ENCODE results near the gene ADCY5. TPM values are rescaled to one million over a fixed set of nuclear protein-coding genes. Genes with fewer than 3 reads are reported as not detected.

ADCY5 gene
- total RNA-seq, 1 donor from 2014 or later: 0.67 TPM

DNA sequence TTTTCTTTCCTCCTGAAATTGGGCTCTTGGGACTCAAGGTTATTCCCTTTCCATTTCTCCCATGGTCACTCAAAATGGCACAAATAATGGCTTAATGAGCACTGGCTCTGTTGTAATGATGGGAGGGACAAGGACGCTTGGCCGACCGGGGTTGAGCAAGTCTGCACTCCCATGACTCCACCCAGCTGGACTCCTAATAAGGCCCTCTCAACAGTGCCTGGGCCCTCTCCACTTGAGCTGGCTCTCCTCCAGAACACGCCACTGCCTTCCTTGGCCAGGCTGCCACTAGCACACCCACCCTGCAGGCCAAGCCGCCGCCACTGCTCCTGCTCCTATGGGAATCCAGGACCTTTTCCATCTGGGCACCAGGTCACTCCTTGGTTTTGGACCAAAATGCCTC lies 42.3 kb downstream of the ADCY5 start:
- Histone ChIP-seq H3K36me3 (ENCODE audit: control insufficient read depth, insufficient read depth, low read length) (no peaks in the 10 kb centered on the region), H3K4me3 (ENCODE audit: low read depth, low read length) (no peak overlapping the region), H3K27me3 (ENCODE audit: control insufficient read depth, insufficient read depth, low read length) (peaks cover 8% of the 10 kb centered on the region)
- TF ChIP-seq, protein P1, sequence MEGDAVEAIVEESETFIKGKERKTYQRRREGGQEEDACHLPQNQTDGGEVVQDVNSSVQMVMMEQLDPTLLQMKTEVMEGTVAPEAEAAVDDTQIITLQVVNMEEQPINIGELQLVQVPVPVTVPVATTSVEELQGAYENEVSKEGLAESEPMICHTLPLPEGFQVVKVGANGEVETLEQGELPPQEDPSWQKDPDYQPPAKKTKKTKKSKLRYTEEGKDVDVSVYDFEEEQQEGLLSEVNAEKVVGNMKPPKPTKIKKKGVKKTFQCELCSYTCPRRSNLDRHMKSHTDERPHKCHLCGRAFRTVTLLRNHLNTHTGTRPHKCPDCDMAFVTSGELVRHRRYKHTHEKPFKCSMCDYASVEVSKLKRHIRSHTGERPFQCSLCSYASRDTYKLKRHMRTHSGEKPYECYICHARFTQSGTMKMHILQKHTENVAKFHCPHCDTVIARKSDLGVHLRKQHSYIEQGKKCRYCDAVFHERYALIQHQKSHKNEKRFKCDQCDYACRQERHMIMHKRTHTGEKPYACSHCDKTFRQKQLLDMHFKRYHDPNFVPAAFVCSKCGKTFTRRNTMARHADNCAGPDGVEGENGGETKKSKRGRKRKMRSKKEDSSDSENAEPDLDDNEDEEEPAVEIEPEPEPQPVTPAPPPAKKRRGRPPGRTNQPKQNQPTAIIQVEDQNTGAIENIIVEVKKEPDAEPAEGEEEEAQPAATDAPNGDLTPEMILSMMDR (IDR thresholded peaks at IDR 0.05; ENCODE audit: insufficient read depth, low read length, poor library complexity, severe bottlenecking): no peak
- DNase-seq (ENCODE audit: low read depth): no peak

DNA sequence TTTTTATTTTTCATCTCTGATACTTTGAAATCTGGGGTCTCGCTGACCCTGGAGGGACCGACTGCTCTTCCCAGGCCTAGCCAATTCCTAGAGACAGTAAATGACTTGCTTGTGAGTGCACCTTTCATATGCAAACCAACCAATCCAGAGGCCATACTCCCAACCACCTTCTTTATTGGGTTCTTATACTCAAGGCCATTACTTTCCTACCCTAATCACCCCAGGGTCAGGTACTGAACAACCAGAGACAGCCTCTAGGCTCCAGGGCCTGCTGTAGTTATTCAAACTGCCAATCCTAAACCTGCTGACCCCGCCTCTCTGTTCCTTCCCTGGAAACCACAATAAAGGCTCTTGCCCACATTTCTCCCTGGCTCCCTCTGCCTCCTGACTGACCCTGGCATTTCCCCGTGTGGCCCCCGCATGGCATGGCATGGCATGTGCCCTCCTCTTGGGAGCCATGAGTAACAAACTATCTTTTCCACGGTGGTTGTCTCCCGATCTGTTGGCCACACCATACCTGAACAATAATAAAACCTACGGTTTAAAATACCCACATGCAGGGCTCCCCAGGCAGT lies 42.9 kb downstream of the ADCY5 start:
- TF ChIP-seq, protein P1 (IDR thresholded peaks at IDR 0.05; ENCODE audit: insufficient read depth, low read length, poor library complexity, severe bottlenecking): no peak
- Histone ChIP-seq H3K27me3 (ENCODE audit: control insufficient read depth, insufficient read depth, low read length) (peaks cover 13% of the 10 kb centered on the region), H3K4me3 (ENCODE audit: low read depth, low read length) (no peak overlapping the region), H3K36me3 (ENCODE audit: control insufficient read depth, insufficient read depth, low read length) (no peaks in the 10 kb centered on the region)
- no peak for DNase-seq (ENCODE audit: low read depth)

DNA sequence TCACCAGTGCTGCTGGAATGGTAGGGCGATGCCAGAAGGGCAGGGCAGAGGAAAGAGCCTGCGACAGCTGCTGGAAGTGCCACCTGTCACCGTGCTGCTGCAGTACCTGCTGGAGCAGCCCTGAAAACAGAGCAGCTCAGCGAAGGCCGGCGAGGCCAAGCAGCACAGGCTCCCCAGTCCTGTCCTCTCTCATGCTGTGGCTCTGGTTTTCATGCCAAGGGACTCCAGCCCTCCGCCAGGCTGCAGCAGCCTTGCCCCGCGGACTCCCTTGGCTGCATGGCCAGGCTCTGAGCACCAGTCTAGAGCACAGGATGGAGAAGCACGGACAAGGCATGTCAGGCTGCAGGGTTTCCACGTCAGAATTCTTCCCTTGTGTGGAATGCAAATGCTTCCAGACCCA lies 43.9 kb downstream of the ADCY5 start:
- no peak for DNase-seq (ENCODE audit: low read depth)
- no peak overlapping the region for H3K4me3 ChIP-seq (ENCODE audit: low read depth, low read length)
- H3K36me3 ChIP-seq (ENCODE audit: control insufficient read depth, insufficient read depth, low read length): no peaks in the 10 kb centered on the region
- TF ChIP-seq, protein P1 (IDR thresholded peaks at IDR 0.05; ENCODE audit: insufficient read depth, low read length, poor library complexity, severe bottlenecking): no peak
- H3K27me3 ChIP-seq (ENCODE audit: control insufficient read depth, insufficient read depth, low read length): peaks cover 15% of the 10 kb centered on the region

DNA sequence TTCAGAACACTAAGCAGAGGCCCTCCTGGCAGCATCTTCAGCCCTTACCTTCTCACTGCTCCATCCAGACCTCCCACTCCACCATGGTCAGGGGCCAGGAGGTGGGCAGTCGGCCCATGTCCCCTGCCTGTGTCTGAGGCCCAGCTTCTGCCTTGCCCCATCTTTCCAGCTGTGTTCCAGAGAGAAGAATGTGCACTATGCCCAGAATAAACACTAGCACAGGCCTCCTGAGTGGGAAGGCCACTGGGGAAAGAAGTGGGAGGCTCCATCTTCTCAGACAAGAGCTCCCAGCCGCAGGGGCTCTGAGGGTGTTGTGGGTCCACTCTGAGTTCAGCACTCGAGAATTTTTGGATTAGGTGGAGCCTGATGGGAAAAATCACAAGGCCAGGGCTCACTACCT lies 44.5 kb downstream of the ADCY5 start:
- Histone ChIP-seq H3K4me3 (ENCODE audit: low read depth, low read length) (no peak overlapping the region), H3K36me3 (ENCODE audit: control insufficient read depth, insufficient read depth, low read length) (no peaks in the 10 kb centered on the region), H3K27me3 (ENCODE audit: control insufficient read depth, insufficient read depth, low read length) (peaks cover 20% of the 10 kb centered on the region)
- DNase-seq (ENCODE audit: low read depth): no peak
- TF ChIP-seq, protein P1 (IDR thresholded peaks at IDR 0.05; ENCODE audit: insufficient read depth, low read length, poor library complexity, severe bottlenecking): no peak

DNA sequence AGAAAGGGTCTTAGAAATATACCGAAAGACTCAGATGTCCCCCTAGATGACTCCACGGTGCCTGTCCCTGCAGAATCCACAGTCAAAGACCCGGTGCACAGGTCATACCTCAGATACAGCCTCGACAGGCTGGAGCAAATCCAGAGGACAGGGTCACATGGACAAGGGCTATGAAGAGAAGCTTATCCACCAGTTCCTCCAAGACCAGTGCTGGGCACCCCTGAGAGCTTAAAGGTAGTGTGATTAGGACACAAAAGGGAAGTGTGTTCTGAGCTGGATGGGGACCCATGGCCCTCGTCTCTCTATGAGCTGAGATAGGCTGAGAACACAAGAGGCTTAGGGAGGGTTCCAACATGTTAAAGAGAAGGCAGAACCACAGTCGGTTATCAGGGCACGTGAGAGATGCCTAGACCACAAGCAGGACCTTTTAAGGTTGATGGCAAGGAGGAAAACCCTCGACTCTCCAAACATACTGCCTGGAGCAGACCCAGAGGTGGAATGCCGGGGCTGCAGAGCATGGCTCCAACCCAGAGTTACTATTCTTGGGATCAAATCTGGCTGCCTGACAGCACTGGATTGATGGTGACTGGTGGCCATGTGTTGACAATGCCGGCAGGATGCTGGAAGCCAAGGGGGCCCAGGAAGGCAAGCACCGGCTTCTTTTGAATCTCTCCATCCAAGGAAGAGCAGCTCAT lies 46.9 kb downstream of the ADCY5 start:
- H3K36me3 ChIP-seq (ENCODE audit: control insufficient read depth, insufficient read depth, low read length): no peaks in the 10 kb centered on the region
- TF ChIP-seq, protein P1 (IDR thresholded peaks at IDR 0.05; ENCODE audit: insufficient read depth, low read length, poor library complexity, severe bottlenecking): no peak
- peaks cover 39% of the 10 kb centered on the region for H3K27me3 ChIP-seq (ENCODE audit: control insufficient read depth, insufficient read depth, low read length)
- no peak for DNase-seq (ENCODE audit: low read depth)
- H3K4me3 ChIP-seq (ENCODE audit: low read depth, low read length): no peak overlapping the region

DNA sequence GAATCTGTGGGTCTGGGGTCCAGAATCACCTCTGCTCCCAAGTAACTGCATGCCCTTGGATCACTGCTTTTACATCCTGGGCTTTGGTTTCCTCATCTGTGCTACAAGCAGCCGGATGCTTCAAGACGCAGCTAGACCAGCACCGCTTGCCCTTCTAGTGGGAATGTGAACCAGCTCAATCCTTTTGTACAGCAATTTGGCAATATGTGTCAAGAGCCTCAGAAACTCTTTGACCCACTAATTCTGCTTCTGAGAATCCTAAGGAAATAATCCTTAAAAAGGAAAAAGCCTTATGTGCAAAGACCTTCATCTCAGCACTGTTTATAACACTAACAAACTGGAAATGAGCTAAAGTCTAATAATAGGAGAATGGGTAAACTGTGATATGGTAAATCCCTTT lies 48.7 kb downstream of the ADCY5 start:
- H3K27me3 ChIP-seq (ENCODE audit: control insufficient read depth, insufficient read depth, low read length): peaks cover 43% of the 10 kb centered on the region
- TF ChIP-seq, protein P1 (IDR thresholded peaks at IDR 0.05; ENCODE audit: insufficient read depth, low read length, poor library complexity, severe bottlenecking): no peak
- no peak for DNase-seq (ENCODE audit: low read depth)

More for the DNA sequence above, 48.7 kb downstream of the ADCY5 start:
- no peak overlapping the region for H3K4me3 ChIP-seq (ENCODE audit: low read depth, low read length)
- no peaks in the 10 kb centered on the region for H3K36me3 ChIP-seq (ENCODE audit: control insufficient read depth, insufficient read depth, low read length)

All from kidney epithelial cell (primary cell).